GM12878 (cell line): Measurements from ENCODE around the gene GGTLC2. TPM values are rescaled to one million over a fixed set of nuclear protein-coding genes. Genes with fewer than 3 reads are reported as not detected.

Experiments used
- ATAC-seq: fragments of 200-7000 bp; cut with Tn5 transposase; 3 replicates; pipeline ENCODE4 v1.9.1; 2020; ENCODE audit warnings: mild to moderate bottlenecking, moderate library complexity
- BruUV-seq: library from RNA; stranded (reverse); fragments of 400-500 nt; replicated peaks from 2 replicates; lab custom pipeline; 2021; lab: Mats Ljungman, UMichigan
- CTCF ChIA-PET: fragments of 300-600 bp; sonication (Branson Sonifier 250); formaldehyde crosslinking; extraction: SDS; loops from one replicate; lab custom pipeline; 2021; ENCODE audit warnings: inconsistent platforms; lab: Yijun Ruan, JAX
- POLR2A ChIA-PET: fragments of 350-600 bp; formaldehyde crosslinking; extraction: SDS; loops from one replicate; lab custom pipeline; 2021; ENCODE audit warnings: inconsistent platforms; lab: Charles Lee
- RAD21 ChIA-PET: fragments of 300-600 bp; sonication (Branson Sonifier 250); formaldehyde crosslinking; loops from one replicate; lab custom pipeline; 2023; ENCODE audit warnings: antibody characterized with exemption; ENCODE audit not compliant: unreplicated experiment; lab: Charles Lee
- SMC1A ChIA-PET: fragments of 300-600 bp; sonication (Branson Sonifier 250); formaldehyde crosslinking; loops from one replicate; lab custom pipeline; 2023; ENCODE audit not compliant: unreplicated experiment, uncharacterized antibody; lab: Charles Lee
- DNase-seq: peaks from one replicate; pipeline ENCODE4 v3.0.0-alpha.2; 2011; ENCODE audit warnings: low read depth, low spot score
- FAIRE-seq: peaks from 3 replicates; lab custom pipeline; 2011; peaks lifted over from hg19 to GRCh38; lab: Jason Lieb, UNC
- H2AFZ ChIP-seq: 2 replicates; pipeline ENCODE4 v1.6.0; 2011; ENCODE audit warnings: low read depth, low read length, control low read depth; ENCODE audit not compliant: control insufficient read depth
- H3K27ac ChIP-seq: 2 replicates; pipeline ENCODE4 v1.5.1; 2011; ENCODE audit warnings: control low read depth; ENCODE audit not compliant: control insufficient read depth, insufficient read depth
- H3K27me3 ChIP-seq, 2 experiments: replicated peaks in 1 of 2; 2 replicates each; pipeline versions ENCODE4 v1.6.0 to v1.6.1; 2011; ENCODE audit warnings: low read length in 1 of 2; ENCODE audit not compliant: control insufficient read depth in 2 of 2, insufficient read depth in 2 of 2
- H3K36me3 ChIP-seq, 2 experiments: 2 replicates each; pipeline ENCODE4 v1.5.1; 2011; ENCODE audit warnings: low read length in 1 of 2; ENCODE audit not compliant: control insufficient read depth in 2 of 2, insufficient read depth in 2 of 2
- H3K4me1 ChIP-seq: 2 replicates; pipeline ENCODE4 v1.6.1; 2011; ENCODE audit warnings: mild to moderate bottlenecking, low read length, moderate library complexity, mixed read lengths; ENCODE audit not compliant: control insufficient read depth, insufficient read depth
- H3K4me2 ChIP-seq: 2 replicates; pipeline ENCODE4 v1.6.0; 2011; ENCODE audit warnings: control low read depth; ENCODE audit not compliant: control insufficient read depth, insufficient read depth
- H3K4me3 ChIP-seq: fragments of 200-600 bp; sonication (generic); 2 replicates; pipeline ENCODE4 v1.5.1; 2016
- H3K79me2 ChIP-seq: 2 replicates; pipeline ENCODE4 v1.6.0; 2011; ENCODE audit warnings: low read length; ENCODE audit not compliant: control insufficient read depth, insufficient read depth
- H3K9ac ChIP-seq: 2 replicates; pipeline ENCODE4 v1.8.0; 2011; ENCODE audit warnings: low read length, control low read depth, mixed read lengths; ENCODE audit not compliant: control insufficient read depth, insufficient read depth
- H3K9me3 ChIP-seq: replicated peaks from 3 replicates; pipeline ENCODE4 v1.5.1; 2011; ENCODE audit warnings: mild to moderate bottlenecking, low read length; ENCODE audit not compliant: control insufficient read depth, insufficient read depth
- H4K20me1 ChIP-seq: 2 replicates; pipeline ENCODE4 v1.6.0; 2011; ENCODE audit not compliant: control insufficient read depth, insufficient read depth
- CBX3 ChIP-seq: fragments of 200-600 bp; sonication (generic); IDR thresholded peaks from 2 replicates; pipeline ENCODE4 v1.6.1; 2016; ENCODE audit warnings: low read depth, borderline replicate concordance
- EGR1 ChIP-seq, 2 experiments: IDR thresholded peaks; 1 replicate in 1 of 2; 2 replicates in 1 of 2; pipeline ENCODE4 v1.6.1; 2011 to 2012; ENCODE audit warnings: low read depth in 2 of 2, low read length in 2 of 2, borderline replicate concordance in 1 of 2, mild to moderate bottlenecking in 1 of 2, moderate library complexity in 1 of 2
- FOXK2 ChIP-seq: fragments of 450-650 bp; IDR thresholded peaks from 2 replicates; pipeline ENCODE4 v1.6.1; 2017; ENCODE audit warnings: mild to moderate bottlenecking, moderate library complexity
- IRF4 ChIP-seq: IDR thresholded peaks from 2 replicates; pipeline ENCODE4 v1.6.1; 2011; ENCODE audit warnings: low read depth, low read length
- JUND ChIP-seq: IDR thresholded peaks from 2 replicates; pipeline ENCODE4 v1.6.1; 2012; ENCODE audit warnings: low read depth, mild to moderate bottlenecking, low read length, improper control_type of control experiment, moderate library complexity
- KAT2A ChIP-seq: conservative IDR thresholded peaks from 2 replicates; pipeline ENCODE4 v1.6.1; 2011; ENCODE audit warnings: low read depth, low read length; ENCODE audit not compliant: control insufficient read depth
- NFXL1 ChIP-seq: fragments of 450-650 bp; IDR thresholded peaks from 2 replicates; pipeline ENCODE4 v1.6.1; 2017; ENCODE audit warnings: antibody characterized with exemption, mild to moderate bottlenecking, borderline replicate concordance
- PAX8 ChIP-seq: fragments of 450-650 bp; IDR thresholded peaks from 2 replicates; pipeline ENCODE4 v1.6.1; 2017; ENCODE audit warnings: mild to moderate bottlenecking, moderate library complexity
- POU2F2 ChIP-seq: IDR thresholded peaks from 3 replicates; pipeline ENCODE4 v1.6.1; 2011; ENCODE audit warnings: low read depth, mild to moderate bottlenecking, low read length, borderline replicate concordance
- ZNF207 ChIP-seq: fragments of 450-650 bp; IDR thresholded peaks from 2 replicates; pipeline ENCODE4 v1.6.1; 2014; ENCODE audit warnings: antibody characterized with exemption, mild to moderate bottlenecking, borderline replicate concordance
- WGBS: methylation state at CpG from one replicate; pipeline ENCODE4 v1.1.6; 2016; ENCODE audit warnings: low lambda C conversion rate; ENCODE audit not compliant: insufficient replicate concordance, insufficient coverage; ENCODE audit errors: missing lambda C conversion rate; 5-methylcytosine and 5-hydroxymethylcytosine counted together
- in situ Hi-C: fragments of 300-500 bp; cut with MboI; formaldehyde crosslinking; loops from 9 replicates; pipeline ENCODE4 v1.14.3; 2018; ENCODE audit warnings: mixed read lengths
- intact Hi-C: fragments of 100-400 bp; cut with micrococcal nuclease; formaldehyde crosslinking; loops from one replicate; pipeline ENCODE4 v1.14.2; 2022; ENCODE audit not compliant: unreplicated experiment
- polyA plus RNA-seq, 11 experiments: library from polyadenylated mRNA; depleted of rRNA in 4 of 11; unstranded in 6 of 11; stranded (reverse) in 5 of 11; fragments of >200 nt; fragmentation: Nextera tagmentation in 4 of 11; fragmentation: Illumina TruSeq in 1 of 11; extraction: Ambion mirVana in 4 of 11; extraction: Trizol in 1 of 11; gene quantifications; 1 replicate in 1 of 11; 2 replicates in 10 of 11; pipeline versions ENCODE4 v1.2.1 to v1.2.3, GENCODE V29; 2011 to 2016; ENCODE audit warnings: inconsistent platforms in 2 of 11, missing spikeins in 2 of 11, low read depth in 1 of 11
- total RNA-seq, 4 experiments: library from RNA; depleted of rRNA in 3 of 4; stranded (reverse); fragments of >200 nt in 3 of 4; fragmentation: Illumina TruSeq in 1 of 4; extraction: Trizol in 1 of 4; gene quantifications; 2 replicates each; pipeline versions ENCODE4 v1.2.1 to v1.2.3, GENCODE V29; 2013 to 2021
- TF ChIP-seq, protein P1 (sequence below): fragments of 150-350 bp; IDR thresholded peaks from 2 replicates; pipeline ENCODE4 v1.6.1; 2016; ENCODE audit warnings: low read depth, low read length
- TF ChIP-seq, protein P2 (sequence below): IDR thresholded peaks from 2 replicates; pipeline ENCODE4 v1.6.1; 2011; ENCODE audit warnings: mild to moderate bottlenecking, low read depth, low read length, moderate library complexity; ENCODE audit not compliant: insufficient replicate concordance
- TF ChIP-seq, protein P3 (sequence below): IDR thresholded peaks from 2 replicates; pipeline ENCODE4 v1.6.1; 2011; ENCODE audit warnings: borderline replicate concordance, low read depth, mild to moderate bottlenecking, moderate library complexity, low read length; ENCODE audit not compliant: insufficient read depth, poor library complexity, severe bottlenecking

The GGTLC2 gene
- total and polyA plus RNA-seq, 10 of the 15 experiments (the other 5 are each of a cell fraction or from before 2014, with no cell fraction given) = not detected

DNA sequence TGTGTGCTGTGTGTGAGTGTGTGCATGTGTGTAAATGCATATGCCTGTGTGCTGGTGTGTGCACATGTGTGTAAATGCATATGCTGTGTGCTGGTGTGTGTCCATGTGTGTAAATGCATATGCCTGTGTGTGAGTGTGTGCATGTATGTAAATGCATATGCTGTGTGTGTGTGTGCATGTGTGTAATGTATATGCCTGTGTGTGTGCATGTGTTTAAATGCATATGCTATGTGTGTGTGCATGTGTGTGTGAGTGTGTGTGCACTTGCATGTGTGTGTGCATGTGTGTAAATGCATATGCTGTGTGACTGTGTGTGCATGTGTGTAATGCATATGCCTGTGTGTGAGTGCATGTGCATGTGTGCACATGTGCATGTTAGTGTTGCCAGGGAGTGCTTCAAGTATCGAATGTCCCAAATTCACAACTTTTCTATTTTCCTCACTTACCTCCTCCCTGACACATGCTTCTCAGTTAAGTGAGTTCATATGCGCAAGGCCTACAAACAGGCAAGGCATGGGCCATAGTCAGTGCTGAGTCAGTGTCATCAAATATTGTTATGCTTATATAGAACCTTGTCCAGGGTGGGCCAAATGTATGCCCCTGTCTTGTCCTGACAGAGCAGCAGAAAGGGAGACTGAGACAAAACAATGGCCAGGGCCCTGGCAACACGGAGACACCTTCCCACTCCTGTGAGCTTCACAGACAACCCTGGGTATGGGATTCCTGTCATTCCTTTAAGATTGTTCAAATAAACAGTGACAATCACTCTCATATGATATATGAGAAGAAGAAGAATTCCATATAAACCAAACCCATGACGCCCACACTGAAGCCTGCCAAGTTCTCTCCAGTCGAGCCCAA lies 38.6 kb downstream of the GGTLC2 start:
- H3K36me3 ChIP-seq = no peaks in the 10 kb centered on the region
- H3K9me3 ChIP-seq = no peaks in the 10 kb centered on the region
- no peaks in the 10 kb centered on the region for H3K27me3 ChIP-seq
- no TSS peak for BruUV-seq
- no peak for DNase-seq
- in situ Hi-C loops = no loop called here
- TF ChIP-seq, protein P1, sequence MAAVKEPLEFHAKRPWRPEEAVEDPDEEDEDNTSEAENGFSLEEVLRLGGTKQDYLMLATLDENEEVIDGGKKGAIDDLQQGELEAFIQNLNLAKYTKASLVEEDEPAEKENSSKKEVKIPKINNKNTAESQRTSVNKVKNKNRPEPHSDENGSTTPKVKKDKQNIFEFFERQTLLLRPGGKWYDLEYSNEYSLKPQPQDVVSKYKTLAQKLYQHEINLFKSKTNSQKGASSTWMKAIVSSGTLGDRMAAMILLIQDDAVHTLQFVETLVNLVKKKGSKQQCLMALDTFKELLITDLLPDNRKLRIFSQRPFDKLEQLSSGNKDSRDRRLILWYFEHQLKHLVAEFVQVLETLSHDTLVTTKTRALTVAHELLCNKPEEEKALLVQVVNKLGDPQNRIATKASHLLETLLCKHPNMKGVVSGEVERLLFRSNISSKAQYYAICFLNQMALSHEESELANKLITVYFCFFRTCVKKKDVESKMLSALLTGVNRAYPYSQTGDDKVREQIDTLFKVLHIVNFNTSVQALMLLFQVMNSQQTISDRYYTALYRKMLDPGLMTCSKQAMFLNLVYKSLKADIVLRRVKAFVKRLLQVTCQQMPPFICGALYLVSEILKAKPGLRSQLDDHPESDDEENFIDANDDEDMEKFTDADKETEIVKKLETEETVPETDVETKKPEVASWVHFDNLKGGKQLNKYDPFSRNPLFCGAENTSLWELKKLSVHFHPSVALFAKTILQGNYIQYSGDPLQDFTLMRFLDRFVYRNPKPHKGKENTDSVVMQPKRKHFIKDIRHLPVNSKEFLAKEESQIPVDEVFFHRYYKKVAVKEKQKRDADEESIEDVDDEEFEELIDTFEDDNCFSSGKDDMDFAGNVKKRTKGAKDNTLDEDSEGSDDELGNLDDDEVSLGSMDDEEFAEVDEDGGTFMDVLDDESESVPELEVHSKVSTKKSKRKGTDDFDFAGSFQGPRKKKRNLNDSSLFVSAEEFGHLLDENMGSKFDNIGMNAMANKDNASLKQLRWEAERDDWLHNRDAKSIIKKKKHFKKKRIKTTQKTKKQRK = no peak
- no peak for TF ChIP-seq ZNF207
- TF ChIP-seq, protein P2, sequence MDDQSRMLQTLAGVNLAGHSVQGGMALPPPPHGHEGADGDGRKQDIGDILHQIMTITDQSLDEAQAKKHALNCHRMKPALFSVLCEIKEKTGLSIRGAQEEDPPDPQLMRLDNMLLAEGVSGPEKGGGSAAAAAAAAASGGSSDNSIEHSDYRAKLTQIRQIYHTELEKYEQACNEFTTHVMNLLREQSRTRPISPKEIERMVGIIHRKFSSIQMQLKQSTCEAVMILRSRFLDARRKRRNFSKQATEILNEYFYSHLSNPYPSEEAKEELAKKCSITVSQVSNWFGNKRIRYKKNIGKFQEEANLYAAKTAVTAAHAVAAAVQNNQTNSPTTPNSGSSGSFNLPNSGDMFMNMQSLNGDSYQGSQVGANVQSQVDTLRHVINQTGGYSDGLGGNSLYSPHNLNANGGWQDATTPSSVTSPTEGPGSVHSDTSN = no peak
- TF ChIP-seq IRF4 = no peak
- no peak for TF ChIP-seq NFXL1
- TF ChIP-seq JUND = no peak
- TF ChIP-seq KAT2A = no peak
- TF ChIP-seq FOXK2 = no peak
- no peak for TF ChIP-seq POU2F2
- no peak for TF ChIP-seq EGR1 (IDR thresholded peaks at IDR 0.05; ENCODE audit: borderline replicate concordance in 1 of 2, low read depth in 2 of 2, low read length in 2 of 2)
- TF ChIP-seq, protein P3, sequence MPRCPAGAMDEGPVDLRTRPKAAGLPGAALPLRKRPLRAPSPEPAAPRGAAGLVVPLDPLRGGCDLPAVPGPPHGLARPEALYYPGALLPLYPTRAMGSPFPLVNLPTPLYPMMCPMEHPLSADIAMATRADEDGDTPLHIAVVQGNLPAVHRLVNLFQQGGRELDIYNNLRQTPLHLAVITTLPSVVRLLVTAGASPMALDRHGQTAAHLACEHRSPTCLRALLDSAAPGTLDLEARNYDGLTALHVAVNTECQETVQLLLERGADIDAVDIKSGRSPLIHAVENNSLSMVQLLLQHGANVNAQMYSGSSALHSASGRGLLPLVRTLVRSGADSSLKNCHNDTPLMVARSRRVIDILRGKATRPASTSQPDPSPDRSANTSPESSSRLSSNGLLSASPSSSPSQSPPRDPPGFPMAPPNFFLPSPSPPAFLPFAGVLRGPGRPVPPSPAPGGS = no peak
- no peak for TF ChIP-seq CBX3
- no peak for TF ChIP-seq PAX8
- H3K4me2 ChIP-seq = no peak overlapping the region
- no peak for ATAC-seq
- intact Hi-C loops = no loop called here
- no peak overlapping the region for H3K27ac ChIP-seq
- ChIA-PET POLR2A (no interaction called here), CTCF (interaction anchor here (1.6 to 4.2 kb wide), 4 partner anchors 16 to 39 kb away, joined by 3 to 46 read pairs (median 18); no protein-coding TSS in a partner anchor), RAD21 (no interaction called here), SMC1A (no interaction called here)
- H4K20me1 ChIP-seq = no peaks in the 10 kb centered on the region
- no peak overlapping the region for H3K4me3 ChIP-seq
- FAIRE-seq = no peak
- no peaks in the 10 kb centered on the region for H3K79me2 ChIP-seq
- 57% methylated on average over 5 of the region's 5 CpGs for WGBS
- H3K4me1 ChIP-seq = peaks cover 30% of the 10 kb centered on the region
- no peak overlapping the region for H2AFZ ChIP-seq
- H3K9ac ChIP-seq = no peak overlapping the region
